H1 (cell line): ENCODE measurements around the gene LCN6. TPM values are rescaled to one million over a fixed set of nuclear protein-coding genes. Genes with fewer than 3 reads are reported as not detected.

Source experiments
- CHD2 ChIP-seq: IDR thresholded peaks from 2 replicates; pipeline ENCODE4 v1.6.1; 2012; ENCODE audit warnings: low read length, improper control_type of control experiment
- CTCF ChIP-seq, 3 experiments: IDR thresholded peaks; 1 replicate in 2 of 3; 2 replicates in 1 of 3; pipeline versions ENCODE4 v1.5.1 to v1.6.1; 2011; ENCODE audit warnings: low read length in 3 of 3, mild to moderate bottlenecking in 3 of 3, inconsistent platforms in 2 of 3, low read depth in 1 of 3, moderate library complexity in 1 of 3; ENCODE audit not compliant: insufficient read depth in 1 of 3; ENCODE audit errors: control extremely low read depth in 1 of 3
- POU5F1 ChIP-seq: IDR thresholded peaks from 2 replicates; pipeline ENCODE4 v1.6.1; 2011; ENCODE audit warnings: low read depth, mild to moderate bottlenecking, low read length, moderate library complexity
- TAF1 ChIP-seq: IDR thresholded peaks from 2 replicates; pipeline ENCODE4 v1.6.1; 2011; ENCODE audit warnings: mild to moderate bottlenecking, low read depth, low read length
- polyA plus RNA-seq, 7 experiments: library from polyadenylated mRNA; depleted of rRNA in 3 of 7; stranded (reverse) in 5 of 7; unstranded in 2 of 7; fragments of >200 nt in 5 of 7; fragments of 200-250 nt in 2 of 7; gene quantifications; 1 replicate in 5 of 7; 2 replicates in 1 of 7; 4 replicates in 1 of 7; pipeline versions ENCODE4 v1.2.1 to v1.2.3, GENCODE V29; 2011 to 2013; ENCODE audit warnings: missing spikeins in 2 of 7, mixed read lengths in 2 of 7
- total RNA-seq: library from RNA; stranded (reverse); fragmentation: NEBNext Ultra II Directional; extraction: Animal tissue kit (Norgen Biotek cat#: 25700); gene quantifications from 2 replicates; pipeline ENCODE4 v1.2.1, GENCODE V29; 2021
- TF ChIP-seq, protein P1 (sequence below): fragments of 300-600 bp; sonication (generic); IDR thresholded peaks from 2 replicates; pipeline ENCODE4 v1.7.1; 2012; ENCODE audit warnings: low read length, moderate library complexity, mild to moderate bottlenecking, inconsistent platforms; ENCODE audit not compliant: insufficient replicate concordance

Gene LCN6
- total and polyA plus RNA-seq, 2 of the 8 experiments (the other 6 are each of a cell fraction or from before 2014, with no cell fraction given) = not detected

DNA sequence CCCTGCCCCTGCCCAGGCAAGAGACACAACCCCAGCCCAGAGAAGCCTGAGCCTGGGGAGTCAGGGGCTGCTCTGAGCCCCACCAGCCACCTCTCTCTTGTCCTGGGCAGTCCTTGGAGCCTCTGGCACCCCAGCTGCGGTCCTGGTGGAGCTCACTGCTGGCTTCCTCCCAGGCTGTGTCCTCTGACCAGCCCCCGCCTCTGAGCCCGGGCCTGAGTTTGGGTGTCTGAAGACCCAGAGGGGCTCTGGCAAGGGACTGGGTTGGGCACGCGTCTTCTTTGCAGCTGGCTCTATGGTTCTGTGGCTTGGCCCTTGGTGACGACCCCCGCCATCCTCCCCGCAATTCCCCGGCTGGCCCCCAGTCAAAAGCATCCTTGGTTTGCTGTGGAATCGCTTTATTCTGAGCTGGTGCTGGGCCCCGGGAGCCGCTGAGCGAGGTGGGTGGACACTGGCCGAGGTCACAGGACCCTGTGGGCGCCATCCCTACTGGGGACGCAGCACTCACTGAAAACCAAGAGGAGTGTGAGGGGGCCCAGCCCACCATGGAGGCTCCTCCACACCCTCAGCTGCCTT, 4.6 kb downstream of the LCN6 start (continued):
- TF ChIP-seq, protein P1, sequence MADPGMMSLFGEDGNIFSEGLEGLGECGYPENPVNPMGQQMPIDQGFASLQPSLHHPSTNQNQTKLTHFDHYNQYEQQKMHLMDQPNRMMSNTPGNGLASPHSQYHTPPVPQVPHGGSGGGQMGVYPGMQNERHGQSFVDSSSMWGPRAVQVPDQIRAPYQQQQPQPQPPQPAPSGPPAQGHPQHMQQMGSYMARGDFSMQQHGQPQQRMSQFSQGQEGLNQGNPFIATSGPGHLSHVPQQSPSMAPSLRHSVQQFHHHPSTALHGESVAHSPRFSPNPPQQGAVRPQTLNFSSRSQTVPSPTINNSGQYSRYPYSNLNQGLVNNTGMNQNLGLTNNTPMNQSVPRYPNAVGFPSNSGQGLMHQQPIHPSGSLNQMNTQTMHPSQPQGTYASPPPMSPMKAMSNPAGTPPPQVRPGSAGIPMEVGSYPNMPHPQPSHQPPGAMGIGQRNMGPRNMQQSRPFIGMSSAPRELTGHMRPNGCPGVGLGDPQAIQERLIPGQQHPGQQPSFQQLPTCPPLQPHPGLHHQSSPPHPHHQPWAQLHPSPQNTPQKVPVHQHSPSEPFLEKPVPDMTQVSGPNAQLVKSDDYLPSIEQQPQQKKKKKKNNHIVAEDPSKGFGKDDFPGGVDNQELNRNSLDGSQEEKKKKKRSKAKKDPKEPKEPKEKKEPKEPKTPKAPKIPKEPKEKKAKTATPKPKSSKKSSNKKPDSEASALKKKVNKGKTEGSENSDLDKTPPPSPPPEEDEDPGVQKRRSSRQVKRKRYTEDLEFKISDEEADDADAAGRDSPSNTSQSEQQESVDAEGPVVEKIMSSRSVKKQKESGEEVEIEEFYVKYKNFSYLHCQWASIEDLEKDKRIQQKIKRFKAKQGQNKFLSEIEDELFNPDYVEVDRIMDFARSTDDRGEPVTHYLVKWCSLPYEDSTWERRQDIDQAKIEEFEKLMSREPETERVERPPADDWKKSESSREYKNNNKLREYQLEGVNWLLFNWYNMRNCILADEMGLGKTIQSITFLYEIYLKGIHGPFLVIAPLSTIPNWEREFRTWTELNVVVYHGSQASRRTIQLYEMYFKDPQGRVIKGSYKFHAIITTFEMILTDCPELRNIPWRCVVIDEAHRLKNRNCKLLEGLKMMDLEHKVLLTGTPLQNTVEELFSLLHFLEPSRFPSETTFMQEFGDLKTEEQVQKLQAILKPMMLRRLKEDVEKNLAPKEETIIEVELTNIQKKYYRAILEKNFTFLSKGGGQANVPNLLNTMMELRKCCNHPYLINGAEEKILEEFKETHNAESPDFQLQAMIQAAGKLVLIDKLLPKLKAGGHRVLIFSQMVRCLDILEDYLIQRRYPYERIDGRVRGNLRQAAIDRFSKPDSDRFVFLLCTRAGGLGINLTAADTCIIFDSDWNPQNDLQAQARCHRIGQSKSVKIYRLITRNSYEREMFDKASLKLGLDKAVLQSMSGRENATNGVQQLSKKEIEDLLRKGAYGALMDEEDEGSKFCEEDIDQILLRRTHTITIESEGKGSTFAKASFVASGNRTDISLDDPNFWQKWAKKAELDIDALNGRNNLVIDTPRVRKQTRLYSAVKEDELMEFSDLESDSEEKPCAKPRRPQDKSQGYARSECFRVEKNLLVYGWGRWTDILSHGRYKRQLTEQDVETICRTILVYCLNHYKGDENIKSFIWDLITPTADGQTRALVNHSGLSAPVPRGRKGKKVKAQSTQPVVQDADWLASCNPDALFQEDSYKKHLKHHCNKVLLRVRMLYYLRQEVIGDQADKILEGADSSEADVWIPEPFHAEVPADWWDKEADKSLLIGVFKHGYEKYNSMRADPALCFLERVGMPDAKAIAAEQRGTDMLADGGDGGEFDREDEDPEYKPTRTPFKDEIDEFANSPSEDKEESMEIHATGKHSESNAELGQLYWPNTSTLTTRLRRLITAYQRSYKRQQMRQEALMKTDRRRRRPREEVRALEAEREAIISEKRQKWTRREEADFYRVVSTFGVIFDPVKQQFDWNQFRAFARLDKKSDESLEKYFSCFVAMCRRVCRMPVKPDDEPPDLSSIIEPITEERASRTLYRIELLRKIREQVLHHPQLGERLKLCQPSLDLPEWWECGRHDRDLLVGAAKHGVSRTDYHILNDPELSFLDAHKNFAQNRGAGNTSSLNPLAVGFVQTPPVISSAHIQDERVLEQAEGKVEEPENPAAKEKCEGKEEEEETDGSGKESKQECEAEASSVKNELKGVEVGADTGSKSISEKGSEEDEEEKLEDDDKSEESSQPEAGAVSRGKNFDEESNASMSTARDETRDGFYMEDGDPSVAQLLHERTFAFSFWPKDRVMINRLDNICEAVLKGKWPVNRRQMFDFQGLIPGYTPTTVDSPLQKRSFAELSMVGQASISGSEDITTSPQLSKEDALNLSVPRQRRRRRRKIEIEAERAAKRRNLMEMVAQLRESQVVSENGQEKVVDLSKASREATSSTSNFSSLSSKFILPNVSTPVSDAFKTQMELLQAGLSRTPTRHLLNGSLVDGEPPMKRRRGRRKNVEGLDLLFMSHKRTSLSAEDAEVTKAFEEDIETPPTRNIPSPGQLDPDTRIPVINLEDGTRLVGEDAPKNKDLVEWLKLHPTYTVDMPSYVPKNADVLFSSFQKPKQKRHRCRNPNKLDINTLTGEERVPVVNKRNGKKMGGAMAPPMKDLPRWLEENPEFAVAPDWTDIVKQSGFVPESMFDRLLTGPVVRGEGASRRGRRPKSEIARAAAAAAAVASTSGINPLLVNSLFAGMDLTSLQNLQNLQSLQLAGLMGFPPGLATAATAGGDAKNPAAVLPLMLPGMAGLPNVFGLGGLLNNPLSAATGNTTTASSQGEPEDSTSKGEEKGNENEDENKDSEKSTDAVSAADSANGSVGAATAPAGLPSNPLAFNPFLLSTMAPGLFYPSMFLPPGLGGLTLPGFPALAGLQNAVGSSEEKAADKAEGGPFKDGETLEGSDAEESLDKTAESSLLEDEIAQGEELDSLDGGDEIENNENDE = no peak
- no peak for TF ChIP-seq CHD2
- no peak for TF ChIP-seq CTCF (IDR thresholded peaks at IDR 0.05; ENCODE audit: control extremely low read depth in 1 of 3, insufficient read depth in 1 of 3, low read depth in 1 of 3, low read length in 3 of 3)
- no peak for TF ChIP-seq TAF1
- TF ChIP-seq POU5F1 = no peak
